HG03135 (cell line): ENCODE measurements around the gene KAT6B.
"Not testable (repeated sequence)": the region's sequence is repeated elsewhere in the genome, so short reads cannot be mapped to it uniquely, and the experiment has no call there.

Experiments
- ATAC-seq: cut with Tn5 transposase; IDR thresholded peaks from one replicate; pipeline ENCODE4 v1.9.1; 2021; ENCODE audit warnings: mild to moderate bottlenecking, moderate library complexity; ENCODE audit not compliant: unreplicated experiment

KAT6B gene

DNA sequence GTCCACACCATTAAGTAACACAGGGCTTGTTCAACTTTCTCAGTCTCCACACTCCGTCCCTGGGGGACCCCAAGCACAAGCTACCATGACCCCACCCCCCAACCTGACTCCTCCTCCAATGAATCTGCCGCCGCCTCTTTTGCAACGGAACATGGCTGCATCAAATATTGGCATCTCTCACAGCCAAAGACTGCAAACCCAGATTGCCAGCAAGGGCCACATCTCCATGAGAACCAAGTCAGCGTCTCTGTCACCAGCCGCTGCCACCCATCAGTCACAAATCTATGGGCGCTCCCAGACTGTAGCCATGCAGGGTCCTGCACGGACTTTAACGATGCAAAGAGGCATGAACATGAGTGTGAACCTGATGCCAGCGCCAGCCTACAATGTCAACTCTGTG is 204.0 kb downstream of the KAT6B start:
- ATAC-seq = no peak

DNA sequence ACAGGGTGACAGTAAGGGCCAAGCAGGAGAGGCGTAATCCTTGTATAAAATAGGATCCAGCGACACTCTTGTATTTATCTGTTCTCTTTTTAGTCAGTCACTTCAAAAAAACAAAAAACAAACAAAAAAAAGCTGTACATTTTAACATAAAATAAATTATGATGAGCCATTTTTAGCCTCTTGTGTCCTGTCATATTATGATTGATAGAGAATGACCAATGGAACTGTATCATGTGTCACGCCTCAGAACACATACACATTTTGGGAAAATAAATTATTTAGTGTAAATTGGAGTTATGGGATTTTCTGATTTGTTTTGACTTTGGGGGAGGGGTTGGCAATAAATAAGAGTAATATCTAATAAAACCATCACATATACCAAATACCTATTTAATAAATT is 205.7 kb downstream of the KAT6B start:
- no peak for ATAC-seq

DNA sequence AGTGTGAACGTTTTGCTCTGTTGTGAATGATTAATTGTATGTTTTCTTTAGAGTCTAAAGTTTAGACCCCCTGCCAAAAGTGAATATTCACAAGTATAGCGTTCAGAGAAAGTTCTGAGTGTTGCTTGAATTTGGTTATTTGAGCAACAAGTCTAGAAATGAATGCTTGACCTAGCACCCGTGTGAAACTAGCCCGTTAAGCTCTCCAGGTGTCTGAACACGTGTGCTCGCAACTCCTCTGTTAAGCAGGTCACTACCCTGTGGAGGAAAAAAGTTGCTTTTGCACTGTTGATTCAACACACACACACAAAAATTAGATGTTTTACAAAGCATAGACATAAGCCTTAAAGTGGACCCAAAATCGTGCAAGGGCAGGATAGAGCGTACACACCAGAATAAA is 206.4 kb downstream of the KAT6B start:
- no peak for ATAC-seq

DNA sequence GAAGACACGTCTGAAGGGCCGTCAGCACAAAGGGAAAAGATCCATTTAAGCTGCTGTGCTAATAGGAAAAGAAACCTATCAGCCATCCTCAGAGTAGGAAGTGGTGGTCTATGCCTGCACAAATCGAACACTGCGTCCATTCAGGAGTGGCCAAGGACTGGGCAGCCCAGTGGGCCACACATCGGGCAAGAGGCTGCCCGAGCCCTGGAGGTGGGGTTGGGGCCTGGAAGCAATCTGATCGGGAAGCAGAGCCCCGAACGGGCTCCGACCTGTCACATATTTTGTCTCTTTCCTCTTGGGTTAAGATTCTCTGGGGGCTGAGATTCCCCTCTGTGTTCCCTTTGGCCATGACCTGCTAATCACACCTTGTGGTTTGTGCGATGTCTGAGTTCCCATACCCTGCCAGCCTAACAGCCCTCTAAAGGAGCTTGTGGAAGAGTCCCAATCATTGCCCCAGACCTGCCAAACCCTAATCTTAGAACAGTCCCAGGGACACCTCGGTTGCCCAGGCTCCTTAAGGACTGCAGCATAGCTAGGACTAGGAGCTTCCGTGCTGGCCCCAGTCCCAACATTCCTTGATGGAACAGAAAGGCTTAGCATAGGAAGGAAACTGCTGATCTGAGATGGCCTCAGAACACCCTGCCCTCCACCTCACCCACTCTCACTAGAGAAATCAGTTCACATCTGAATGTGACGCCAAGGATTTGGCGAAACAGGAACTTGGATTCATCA is 207.2 kb downstream of the KAT6B start:
- no peak for ATAC-seq

DNA sequence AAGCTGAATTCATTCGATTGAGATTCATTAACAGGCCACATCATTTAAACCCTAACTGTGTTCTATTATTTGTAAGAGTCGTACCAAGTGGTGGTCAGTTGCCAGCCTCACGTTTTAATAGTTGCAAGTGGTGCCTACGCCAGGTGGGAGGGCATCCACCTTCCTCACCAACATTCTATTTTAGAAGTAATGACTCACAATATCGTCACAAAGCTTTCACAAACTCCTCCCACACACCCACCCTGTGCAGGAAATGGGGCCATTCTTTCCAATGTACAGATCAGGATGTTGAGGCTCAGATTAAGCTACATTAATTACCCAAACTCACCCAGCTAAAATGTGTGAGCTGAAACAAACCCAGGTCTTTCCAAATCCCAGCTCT is 207.7 kb downstream of the KAT6B start:
- no peak for ATAC-seq

DNA sequence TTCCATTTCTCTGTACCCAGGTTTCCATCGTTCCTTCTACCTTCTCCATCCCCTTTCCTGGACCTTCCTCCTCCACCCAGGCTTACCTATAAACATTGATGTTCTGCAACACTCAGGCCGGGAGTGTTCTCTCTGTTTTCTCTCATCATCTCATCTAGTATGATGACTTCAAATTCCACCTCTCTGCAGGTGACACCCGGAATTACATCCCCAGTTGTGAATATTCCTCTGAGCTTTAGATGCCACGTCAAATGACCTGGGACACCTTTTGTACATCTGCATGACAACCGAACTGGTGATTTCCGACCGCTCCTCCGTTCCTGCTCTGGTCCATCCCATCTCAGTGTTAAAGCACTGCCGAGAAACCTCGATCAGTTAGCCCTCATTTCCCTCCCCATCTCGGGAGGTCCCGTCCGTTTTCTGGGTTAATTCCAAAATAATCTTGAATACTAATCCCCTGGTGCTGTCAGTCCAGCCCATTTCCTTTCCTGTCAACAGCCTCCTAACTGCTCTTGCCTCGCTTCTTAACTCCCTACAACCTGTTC is 208.4 kb downstream of the KAT6B start:
- ATAC-seq = no peak

DNA sequence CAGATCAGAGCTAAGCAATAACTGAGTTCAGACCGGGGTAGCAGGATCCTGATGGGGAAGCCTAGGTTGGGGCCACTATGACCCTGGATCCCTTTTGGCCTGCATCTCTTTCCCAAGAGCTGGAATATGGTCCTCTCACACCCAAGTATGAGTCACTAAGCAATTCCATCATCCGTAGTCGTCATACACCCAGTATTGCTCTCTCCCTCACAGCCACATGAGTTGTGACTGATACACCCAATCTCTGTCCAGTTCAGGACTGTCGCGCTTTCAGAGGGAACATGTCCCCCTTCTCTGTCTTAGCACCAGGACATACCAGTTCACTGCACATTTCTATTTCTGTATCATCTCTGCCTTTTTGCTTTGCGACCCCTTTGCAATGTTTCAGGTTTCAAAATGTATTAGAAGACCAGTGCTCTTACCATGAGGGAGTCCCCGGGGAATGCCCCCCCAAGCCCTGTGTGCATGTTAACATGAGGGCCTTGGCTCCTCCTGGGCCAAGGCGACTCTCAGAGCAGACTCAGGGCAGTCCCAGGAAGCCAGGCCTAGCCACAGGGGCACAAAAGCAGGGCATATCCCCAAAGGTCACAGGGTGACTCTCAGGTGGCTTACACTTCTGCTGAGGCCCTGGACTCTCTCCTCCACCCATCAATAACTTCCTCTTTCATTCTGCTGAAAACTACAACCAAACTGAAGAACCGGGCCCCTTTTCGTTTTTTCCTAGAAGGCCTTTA is 209.7 kb downstream of the KAT6B start:
- peak; percentile 35 for ATAC-seq

DNA sequence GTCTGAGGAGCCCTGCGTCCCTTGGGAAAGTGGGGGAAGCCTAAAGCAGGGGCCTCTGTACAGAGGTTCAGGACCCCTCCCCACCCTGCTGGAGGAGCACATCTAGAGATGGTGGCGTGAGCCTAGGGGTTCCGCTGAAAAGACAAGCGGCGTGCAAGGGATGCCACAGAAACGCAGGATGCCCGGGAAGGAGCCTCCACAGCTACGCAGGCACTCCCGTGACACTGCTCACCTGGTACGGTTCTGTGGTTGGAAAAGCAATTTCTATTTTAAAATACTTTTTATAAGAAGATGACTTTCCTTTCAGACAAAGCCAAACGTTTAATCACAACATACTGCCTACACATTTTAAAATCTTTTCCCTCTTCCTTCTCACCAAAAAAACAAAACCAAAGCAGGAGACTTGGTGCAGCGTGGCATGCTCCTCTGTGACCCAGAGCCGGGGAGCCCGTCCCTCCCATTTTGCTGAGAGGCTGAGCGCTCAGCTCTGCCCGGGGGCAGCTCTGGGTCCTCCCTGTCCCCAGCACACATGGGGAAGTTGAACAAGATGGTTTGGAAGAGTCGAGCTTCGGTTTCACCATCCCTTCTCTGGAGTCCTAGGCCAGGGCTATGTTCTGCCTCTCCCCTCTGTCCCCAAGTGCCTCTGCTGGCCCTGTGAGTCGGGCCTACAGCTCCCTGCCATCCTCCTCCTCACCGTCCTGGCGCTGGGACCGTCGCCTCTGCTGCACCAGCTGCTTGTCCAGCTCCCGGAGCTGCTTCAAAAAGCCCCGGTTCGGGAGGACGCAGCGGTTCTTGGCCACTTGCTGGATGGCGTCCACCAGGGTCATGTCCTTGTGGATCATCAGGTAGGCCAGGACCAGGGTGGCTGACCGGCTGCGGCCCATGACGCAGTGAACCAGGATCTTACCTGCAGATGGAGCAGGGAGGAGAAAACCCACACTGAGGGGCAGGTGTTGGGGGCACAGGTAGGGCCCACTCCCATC is 211.1 kb downstream of the KAT6B start:
- ATAC-seq = no peak

DNA sequence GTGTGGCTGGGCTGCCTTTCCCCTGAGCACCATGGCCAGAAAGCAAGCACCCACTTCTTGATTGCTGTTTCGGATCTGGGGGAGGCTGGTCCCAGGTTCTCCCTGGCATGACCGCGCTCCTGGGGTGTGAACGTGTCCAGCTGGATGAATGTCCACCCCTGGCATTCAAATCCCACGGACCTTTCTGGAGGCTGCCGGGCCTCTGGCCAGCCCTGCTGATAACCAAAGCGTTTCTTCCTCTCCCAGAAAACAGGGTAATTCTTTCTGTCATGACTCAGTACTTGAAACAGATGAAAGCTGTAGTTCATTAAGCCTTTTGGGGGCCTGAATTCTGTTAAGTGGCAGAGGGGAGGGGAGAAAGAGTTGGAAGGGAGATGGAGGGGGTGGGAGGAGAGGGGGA is 211.9 kb downstream of the KAT6B start:
- no peak for ATAC-seq

DNA sequence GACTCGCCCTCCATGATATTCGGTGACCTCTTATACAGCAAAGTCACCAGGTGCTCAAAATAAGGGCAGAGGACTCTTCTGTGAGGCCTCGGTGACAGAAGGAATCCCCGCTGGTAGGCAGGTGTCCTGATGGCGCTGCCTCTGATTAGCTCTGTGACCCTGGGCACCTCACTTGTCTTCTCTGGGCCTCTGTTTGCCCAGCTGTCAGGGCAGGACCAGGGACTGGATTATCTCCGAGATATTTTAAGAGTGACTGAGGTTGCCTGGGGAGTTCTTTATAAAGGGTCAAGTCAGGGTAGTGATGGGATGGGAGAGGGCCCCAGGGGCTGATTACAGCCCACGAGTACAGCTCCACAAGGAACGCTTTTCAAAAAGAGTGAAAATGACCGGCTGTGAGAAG is 214.2 kb downstream of the KAT6B start:
- no peak for ATAC-seq

DNA sequence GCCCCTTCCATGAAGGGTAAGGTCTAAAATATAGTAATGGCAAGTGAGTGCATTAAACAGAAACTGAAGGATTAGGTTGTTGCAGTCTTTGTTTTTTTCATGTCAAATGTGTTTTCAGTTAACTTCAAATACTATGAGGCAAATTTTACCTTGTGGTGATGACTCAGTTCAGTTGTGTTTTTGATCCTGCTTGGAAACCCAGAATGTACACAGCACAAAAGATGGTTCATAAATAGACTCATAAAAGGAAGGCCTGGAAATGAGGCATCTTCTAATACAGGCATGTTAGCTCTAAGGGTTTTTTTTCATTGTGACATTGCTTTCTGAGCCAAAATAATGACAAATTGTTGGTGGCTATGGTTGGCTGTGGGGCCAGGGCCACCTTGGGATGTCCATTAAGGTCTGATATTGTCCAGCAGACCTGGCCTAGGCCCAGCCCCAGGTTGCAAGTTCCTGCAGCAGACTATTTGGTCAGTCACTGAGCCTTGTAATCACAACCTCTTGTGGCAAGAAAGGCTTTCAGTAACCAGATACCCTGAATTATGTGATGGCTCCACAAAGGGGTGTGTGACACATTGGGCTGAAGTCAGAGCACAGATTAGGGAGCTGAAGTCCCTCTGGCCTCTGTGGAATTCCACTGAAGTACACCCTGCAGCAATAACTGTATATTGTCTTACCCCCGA is 216.0 kb downstream of the KAT6B start:
- no peak for ATAC-seq

DNA sequence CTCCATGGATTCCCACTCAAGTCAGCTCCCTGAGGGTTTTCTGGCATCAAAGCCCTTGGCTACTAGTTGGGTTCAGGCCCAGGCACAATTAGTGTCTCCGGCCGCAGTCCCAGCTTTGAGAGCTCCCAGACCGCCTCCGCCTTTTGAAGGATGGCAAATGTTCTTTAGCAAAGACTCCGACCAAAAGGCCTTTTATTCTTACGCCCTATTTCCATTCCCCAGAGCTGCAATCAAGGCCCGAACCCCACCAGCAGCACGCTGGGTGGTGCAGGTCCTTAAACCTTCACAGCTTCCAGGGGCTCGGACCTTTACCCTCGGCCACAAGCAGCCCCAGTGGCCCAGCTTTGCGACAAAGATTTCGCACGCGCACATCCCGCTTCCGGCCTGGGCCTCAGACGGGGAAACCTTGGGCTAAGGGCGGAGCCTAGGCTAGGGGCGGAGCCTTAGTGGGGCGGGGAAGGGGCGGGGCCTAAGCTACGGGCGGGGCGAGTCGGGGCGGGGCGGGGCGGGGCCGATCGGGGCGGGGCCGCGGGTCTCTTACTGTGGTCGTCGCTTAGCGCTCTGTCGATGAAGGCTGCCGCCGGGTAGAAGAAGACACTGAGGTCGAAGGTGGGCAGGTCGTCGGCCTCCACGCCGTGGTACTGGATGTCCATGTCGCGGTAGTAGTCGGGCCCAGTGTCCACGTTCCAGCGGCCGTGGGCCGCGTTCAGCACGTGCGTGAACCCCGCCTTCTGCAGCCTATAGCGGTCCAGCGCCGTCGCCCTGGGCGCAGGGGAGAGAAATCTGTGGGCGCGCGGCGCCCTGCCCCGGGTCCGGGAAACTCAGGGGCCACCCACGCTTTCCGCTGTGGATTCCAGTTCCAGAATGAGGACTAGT is 217.1 kb downstream of the KAT6B start:
- no peak for ATAC-seq

DNA sequence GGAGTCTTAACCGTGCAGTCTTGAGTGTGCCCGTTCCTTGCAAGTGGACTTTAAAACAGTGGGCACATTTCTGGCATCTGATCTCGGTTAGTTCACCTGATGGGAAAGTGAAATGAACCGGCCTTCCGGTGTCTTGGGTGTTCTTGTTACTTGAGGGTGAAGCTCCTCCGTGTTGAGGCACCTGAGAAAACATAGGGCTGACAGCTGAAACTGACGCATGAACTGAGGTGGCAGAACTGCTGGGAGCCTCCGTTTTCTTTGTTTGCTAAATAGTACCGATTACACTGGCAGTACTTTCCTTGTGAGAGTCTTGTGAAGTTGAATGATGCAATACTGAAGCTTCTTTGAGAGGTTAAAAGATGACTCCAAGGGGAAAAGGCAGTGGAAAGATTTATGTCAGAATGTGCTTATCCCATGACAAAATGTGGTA is 222.3 kb downstream of the KAT6B start:
- no peak for ATAC-seq

DNA sequence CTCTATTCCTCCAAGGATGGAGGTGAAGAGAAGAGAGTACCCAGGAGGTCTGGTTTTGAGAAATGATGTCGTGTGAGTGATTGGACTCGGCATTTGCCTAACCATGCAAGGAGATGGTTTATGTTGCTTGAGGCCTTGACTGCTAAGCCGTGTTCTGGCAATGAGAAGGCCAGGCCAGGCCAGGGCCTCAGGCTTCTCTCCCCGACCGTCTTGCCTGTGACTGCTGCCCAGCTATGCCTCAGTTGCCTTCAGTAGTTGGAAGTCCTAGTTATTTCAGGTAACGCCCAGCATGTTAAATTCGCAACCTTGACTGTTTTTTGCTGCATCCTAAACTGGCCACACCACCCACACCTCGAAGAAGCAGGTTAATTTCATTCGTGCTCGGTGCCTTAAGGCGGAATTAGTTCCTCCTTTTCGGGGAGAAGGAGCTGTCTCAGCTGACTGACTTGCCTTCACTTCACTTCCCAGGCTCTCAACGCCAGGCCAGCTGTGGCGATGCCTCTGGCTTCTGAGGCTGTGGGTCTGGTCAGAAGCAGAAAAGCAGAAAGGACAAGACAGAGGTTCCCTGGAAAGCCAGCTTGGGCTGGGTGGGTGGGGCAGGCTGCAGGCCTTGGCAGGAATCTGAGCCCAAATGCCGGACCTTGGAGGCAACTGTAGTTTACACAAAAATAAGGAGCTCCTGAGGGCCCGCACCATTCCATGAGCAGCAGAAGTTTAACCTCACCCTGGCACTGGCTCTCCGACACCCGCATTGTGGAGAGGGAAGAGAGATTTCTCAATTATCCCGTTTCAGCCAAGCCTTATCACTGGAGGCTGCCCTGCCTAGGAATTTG is 223.1 kb downstream of the KAT6B start:
- no peak for ATAC-seq

DNA sequence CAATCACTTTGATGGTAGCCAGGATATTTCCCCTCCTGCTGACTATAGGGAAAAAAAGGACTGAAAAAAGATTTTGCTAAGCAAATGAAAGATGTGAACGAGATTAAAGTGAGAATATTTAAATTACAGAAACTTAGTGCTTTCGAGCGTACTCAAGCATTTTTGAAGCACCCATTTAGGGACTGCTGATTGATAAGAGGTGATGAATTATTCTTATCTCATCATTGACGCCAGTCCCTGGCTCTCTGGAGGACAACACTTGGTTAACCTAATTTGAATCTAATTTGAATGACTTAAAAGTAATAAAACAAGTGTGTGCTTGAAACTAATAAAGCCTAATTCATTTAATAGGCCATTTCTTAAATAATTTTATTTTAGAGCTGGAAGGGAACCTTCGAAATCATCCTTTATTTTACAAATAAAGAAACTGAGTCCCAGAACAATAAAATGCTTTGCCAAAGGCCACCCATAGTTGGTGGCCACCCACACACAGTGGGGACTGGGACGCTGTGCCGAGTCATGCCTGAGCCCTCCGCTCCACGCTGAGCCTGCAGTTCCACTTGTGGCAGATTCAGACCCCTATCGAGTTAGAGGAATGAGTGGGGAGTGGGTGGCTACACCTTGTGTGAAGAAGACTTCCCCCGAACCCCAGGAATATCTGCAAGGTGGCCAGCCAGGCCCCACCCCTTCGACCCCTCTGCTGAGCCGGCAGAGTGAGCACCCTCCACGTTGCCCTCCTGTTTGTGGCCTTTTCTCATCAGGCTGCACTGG is 223.9 kb downstream of the KAT6B start:
- no peak for ATAC-seq

DNA sequence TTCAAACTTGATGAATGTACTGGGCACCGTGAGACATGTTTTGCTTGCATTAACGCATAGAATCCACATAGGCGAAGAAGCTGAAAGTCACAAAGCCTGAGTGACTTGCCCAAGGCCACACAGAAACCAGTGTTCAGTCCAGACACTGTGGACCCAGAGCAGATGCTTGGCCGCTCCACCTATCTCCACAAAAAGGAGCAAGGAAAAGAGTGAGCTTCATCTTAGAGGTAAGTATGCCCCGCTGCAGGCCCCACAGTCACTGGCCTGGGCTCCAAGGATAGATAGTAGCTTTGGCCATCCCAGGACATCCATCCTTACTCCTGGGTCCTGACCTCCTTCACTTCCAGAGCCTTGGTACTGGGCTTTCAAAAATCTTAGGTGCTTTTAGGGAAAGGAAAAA is 224.9 kb downstream of the KAT6B start:
- no peak for ATAC-seq

DNA sequence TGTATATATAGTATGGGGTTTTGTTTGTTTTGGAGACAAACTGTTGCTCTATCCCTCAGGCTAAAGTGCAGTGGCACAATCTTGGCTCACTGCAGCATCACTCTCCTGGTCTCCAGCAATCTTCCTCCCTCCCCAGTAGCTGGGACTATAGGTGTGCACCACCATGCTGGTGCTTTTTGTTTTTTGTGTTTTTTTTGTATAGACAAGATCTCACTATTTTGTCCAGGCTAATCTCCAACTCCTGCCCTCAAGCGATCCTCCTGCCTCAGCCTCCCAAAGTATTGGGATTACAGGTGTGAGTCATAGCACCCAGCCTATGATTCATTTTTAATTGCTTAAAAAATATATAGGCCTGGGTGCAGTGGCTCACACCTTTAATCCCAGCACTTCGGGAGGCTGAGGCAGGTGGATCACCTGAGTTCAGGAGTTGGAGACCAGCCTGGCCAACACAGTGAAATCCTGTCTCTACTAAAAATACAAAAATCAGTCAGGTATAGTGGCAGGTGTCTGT is 229.6 kb downstream of the KAT6B start:
- not testable (repeated sequence) for ATAC-seq

DNA sequence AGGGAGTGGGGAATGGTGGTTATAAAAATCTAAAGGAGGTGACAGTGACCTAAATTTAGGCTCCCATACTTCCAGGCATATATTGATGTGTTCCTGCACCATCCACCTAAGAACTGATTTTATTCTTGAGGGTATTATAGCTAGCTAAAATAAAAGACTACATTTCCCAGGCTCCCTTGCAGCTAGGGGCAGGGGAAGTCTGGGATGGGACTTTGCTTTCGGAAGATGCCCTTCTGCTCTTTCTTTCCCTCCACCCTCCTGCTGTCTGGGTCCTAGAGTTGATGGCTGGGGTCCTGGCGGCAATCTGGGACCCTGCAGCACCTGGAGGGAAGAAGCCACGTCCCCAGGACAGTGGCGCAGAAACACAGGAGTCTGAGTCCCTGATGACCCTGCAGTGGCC is 231.3 kb downstream of the KAT6B start:
- no peak for ATAC-seq
